Ovary (tissue), 9 donors: ENCODE data around the gene LRMDA. TPM values are rescaled to one million over a fixed set of nuclear protein-coding genes. Genes with fewer than 3 reads are reported as not detected.

ENCODE experiments used
- DNase-seq, 5 donors: peaks; one replicate each; pipeline ENCODE4 v3.0.0-alpha.2; 2019 to 2020
- H3K27ac ChIP-seq, 2 donors: fragments of 200-600 bp; one replicate each; pipeline versions ENCODE4 v1.5.1 to v1.8.0; 2019 to 2022
- H3K27me3 ChIP-seq: fragments of 200-600 bp; one replicate; pipeline ENCODE4 v1.8.0; 2022
- H3K36me3 ChIP-seq: fragments of 200-600 bp; sonication (generic); one replicate; pipeline ENCODE4 v1.5.1; 2019
- H3K4me1 ChIP-seq: one replicate; pipeline ENCODE4 v1.8.1; 2013; ENCODE audit warnings: mild to moderate bottlenecking, moderate library complexity; ENCODE audit not compliant: insufficient read depth
- H3K4me3 ChIP-seq: fragments of 200-600 bp; sonication (generic); one replicate; pipeline ENCODE4 v1.5.1; 2017
- H3K9me3 ChIP-seq, 2 donors: fragments of 200-600 bp in 1 of 2; sonication (generic) in 1 of 2; one replicate each; pipeline versions ENCODE4 v1.5.1 to v1.8.1; 2013 to 2019; ENCODE audit warnings: mild to moderate bottlenecking in 1 of 2, moderate library complexity in 1 of 2
- EP300 ChIP-seq: sonication (generic); formaldehyde crosslinking; IDR thresholded peaks from one replicate; pipeline ENCODE4 v1.6.1; 2017; ENCODE audit warnings: antibody characterized with exemption
- POLR2A ChIP-seq: fragments of 450-650 bp; IDR thresholded peaks from one replicate; pipeline ENCODE4 v1.6.1; 2017; ENCODE audit warnings: antibody characterized with exemption, mild to moderate bottlenecking, moderate library complexity
- WGBS, 3 donors: extraction: QIAGEN DNeasy Blood & Tissue Kit in 1 of 3; methylation state at CpG; one replicate each; pipeline versions ENCODE4 v1.1.5 to v1.1.7; 2013 to 2017; 5-methylcytosine and 5-hydroxymethylcytosine counted together
- intact Hi-C, 4 donors: fragments of 100-400 bp; cut with DNase I; formaldehyde crosslinking; loops; one replicate each; pipeline versions ENCODE4 v1.11.0 to v1.15.1; 2022 to 2023
- polyA plus RNA-seq, 2 donors: library from polyadenylated mRNA; stranded (reverse); fragments of 200-250 nt in 1 of 2; fragments of 350-450 nt in 1 of 2; fragmentation: Illumina TruSeq in 1 of 2; extraction: RNeasy Lipid Tissue Mini Kit (QIAGEN cat#74804) in 1 of 2; gene quantifications; one replicate each; pipeline ENCODE4 v1.2.3, GENCODE V29; 2013 to 2014
- total RNA-seq, 7 donors: library from RNA; depleted of rRNA in 2 of 7; stranded (reverse); fragments of >200 nt in 2 of 7; fragmentation: NEBNext Ultra II Directional in 3 of 7; extraction: Animal tissue kit (Norgen Biotek cat#: 25700) in 3 of 7; gene quantifications; one replicate each; pipeline versions ENCODE4 v1.1.0 to v1.2.4, GENCODE V29; 2016 to 2023
- TF ChIP-seq, protein P1 (sequence below), 3 donors: fragments of 450-650 bp in 2 of 3; fragments of 200-600 bp in 1 of 3; IDR thresholded peaks; one replicate each; pipeline versions ENCODE4 v1.5.1 to v1.8.0; 2016 to 2022; ENCODE audit warnings: antibody characterized with exemption in 3 of 3, mild to moderate bottlenecking in 1 of 3
- donor health status: DM: no; HTN: no; CAD: no; lungs with moderate emphysema.
- donor health status: DM: no; HTN: no; CAD: no.
- donor health status: Bipolar disorder and iron deficiency.
- donor health status: DM: yes; HTN: yes; CAD: no.
- donor health status: DM: no; HTN: no; CAD: no.
- donor health status: DM: yes; HTN: yes; CAD: no.

Gene LRMDA
- total and polyA plus RNA-seq, 9 donors = 14.8 to 30.7 (median 22.9) TPM

- Histone ChIP-seq H3K27ac (no peak overlapping the region), H3K4me1 (no peaks in the 10 kb centered on the region), H3K27me3 (no peaks in the 10 kb centered on the region), H3K4me3 (no peak overlapping the region), H3K9me3 (no peaks in the 10 kb centered on the region), H3K36me3 (no peaks in the 10 kb centered on the region)
- no peak for DNase-seq
- WGBS, 3 donors = 93 to 99% (median 97%) methylated on average over 4 of the region's 4 CpGs
- intact Hi-C loops = no loop called here
- TF ChIP-seq POLR2A (no peak), EP300 (no peak)
- TF ChIP-seq, protein P1, sequence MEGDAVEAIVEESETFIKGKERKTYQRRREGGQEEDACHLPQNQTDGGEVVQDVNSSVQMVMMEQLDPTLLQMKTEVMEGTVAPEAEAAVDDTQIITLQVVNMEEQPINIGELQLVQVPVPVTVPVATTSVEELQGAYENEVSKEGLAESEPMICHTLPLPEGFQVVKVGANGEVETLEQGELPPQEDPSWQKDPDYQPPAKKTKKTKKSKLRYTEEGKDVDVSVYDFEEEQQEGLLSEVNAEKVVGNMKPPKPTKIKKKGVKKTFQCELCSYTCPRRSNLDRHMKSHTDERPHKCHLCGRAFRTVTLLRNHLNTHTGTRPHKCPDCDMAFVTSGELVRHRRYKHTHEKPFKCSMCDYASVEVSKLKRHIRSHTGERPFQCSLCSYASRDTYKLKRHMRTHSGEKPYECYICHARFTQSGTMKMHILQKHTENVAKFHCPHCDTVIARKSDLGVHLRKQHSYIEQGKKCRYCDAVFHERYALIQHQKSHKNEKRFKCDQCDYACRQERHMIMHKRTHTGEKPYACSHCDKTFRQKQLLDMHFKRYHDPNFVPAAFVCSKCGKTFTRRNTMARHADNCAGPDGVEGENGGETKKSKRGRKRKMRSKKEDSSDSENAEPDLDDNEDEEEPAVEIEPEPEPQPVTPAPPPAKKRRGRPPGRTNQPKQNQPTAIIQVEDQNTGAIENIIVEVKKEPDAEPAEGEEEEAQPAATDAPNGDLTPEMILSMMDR (IDR thresholded peaks at IDR 0.05) = no peak
Observed at GRCh38 chr10:75870039-75870645, 438.7 kb downstream of the LRMDA start.

GRCh38 chr10:75875740-75876139, 444.3 kb downstream of the LRMDA start:
- no peaks in the 10 kb centered on the region for H3K27me3 ChIP-seq
- no peak for DNase-seq
- intact Hi-C loops = no loop called here
- 94 to 96% (median 95%) methylated on average over 2 of the region's 2 CpGs for WGBS, 3 donors
- H3K9me3 ChIP-seq = no peaks in the 10 kb centered on the region
- peaks cover 1% of the 10 kb centered on the region for H3K4me1 ChIP-seq
- H3K36me3 ChIP-seq = no peaks in the 10 kb centered on the region
- TF ChIP-seq POLR2A (no peak), EP300 (no peak)
- TF ChIP-seq, protein P1 (IDR thresholded peaks at IDR 0.05) = no peak
- H3K4me3 ChIP-seq = no peak overlapping the region
- H3K27ac ChIP-seq = no peak overlapping the region

GRCh38 chr10:75876710-75877109, 445.3 kb downstream of the LRMDA start:
- no peak overlapping the region for H3K27ac ChIP-seq
- H3K36me3 ChIP-seq = no peaks in the 10 kb centered on the region
- no peak for TF ChIP-seq POLR2A
- no peak for TF ChIP-seq EP300
- TF ChIP-seq, protein P1 (IDR thresholded peaks at IDR 0.05) = no peak
- H3K4me1 ChIP-seq = peaks cover 2% of the 10 kb centered on the region
- DNase-seq = no peak
- no peaks in the 10 kb centered on the region for H3K27me3 ChIP-seq
- H3K9me3 ChIP-seq = no peaks in the 10 kb centered on the region
- intact Hi-C loops = no loop called here
- 85 to 92% (median 92%) methylated on average over 3 of the region's 3 CpGs for WGBS, 3 donors
- no peak overlapping the region for H3K4me3 ChIP-seq

DNA sequence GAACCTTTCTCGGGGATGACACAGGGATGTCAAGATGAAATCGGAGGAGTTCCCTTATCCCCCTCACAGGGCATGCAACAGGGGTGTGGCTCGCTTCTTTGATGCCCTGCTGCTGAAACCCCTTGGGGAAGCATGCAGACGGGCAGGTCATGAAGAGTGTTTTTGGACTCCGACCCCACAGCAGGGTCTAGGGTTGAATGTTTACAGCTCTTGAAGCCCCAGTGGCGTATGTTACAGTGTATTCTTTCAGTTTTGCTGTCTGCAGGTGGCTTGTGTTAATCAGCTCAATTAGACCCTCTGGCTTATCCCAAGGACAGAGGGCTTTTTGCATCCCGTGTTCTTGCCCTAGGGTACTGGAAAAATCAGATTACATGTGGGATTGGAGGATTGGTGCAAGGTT, 446.5 kb downstream of the LRMDA start:
- H3K36me3 ChIP-seq = no peaks in the 10 kb centered on the region
- intact Hi-C loops = no loop called here
- H3K27me3 ChIP-seq = no peaks in the 10 kb centered on the region
- TF ChIP-seq, protein P1 (IDR thresholded peaks at IDR 0.05) = no peak
- TF ChIP-seq EP300 = no peak
- TF ChIP-seq POLR2A = no peak
- WGBS, 3 donors = 90 to 95% (median 92%) methylated on average over 7 of the region's 7 CpGs
- no peak for DNase-seq
- H3K9me3 ChIP-seq = no peaks in the 10 kb centered on the region
- H3K27ac ChIP-seq = no peak overlapping the region
- H3K4me3 ChIP-seq = no peak overlapping the region
- H3K4me1 ChIP-seq = peaks cover 2% of the 10 kb centered on the region
